PFSK-1 (cell line): ENCODE measurements around the gene RHOD.

Experiments
- FOXP2 ChIP-seq: optimal IDR thresholded peaks from 2 replicates; pipeline ENCODE3; 2011; ENCODE audit warnings: borderline replicate concordance, control low read depth, inconsistent platforms; ENCODE audit not compliant: insufficient read depth; ENCODE audit errors: extremely low read length, extremely low read depth
- POLR2AphosphoS5 ChIP-seq: IDR thresholded peaks from 2 replicates; pipeline ENCODE4 v1.6.1; 2012; ENCODE audit warnings: low read depth, mild to moderate bottlenecking, control low read depth, low read length, moderate library complexity
- SIN3A ChIP-seq: IDR thresholded peaks from 2 replicates; pipeline ENCODE4 v1.6.1; 2012; ENCODE audit warnings: mild to moderate bottlenecking, low read length, moderate library complexity, borderline replicate concordance; ENCODE audit not compliant: insufficient read depth
- TAF1 ChIP-seq: IDR thresholded peaks from 2 replicates; pipeline ENCODE4 v1.6.1; 2012; ENCODE audit warnings: low read length, control low read depth, borderline replicate concordance; ENCODE audit not compliant: insufficient read depth
- TF ChIP-seq, protein P1 (sequence below), 2 experiments: IDR thresholded peaks; 2 replicates each; pipeline versions ENCODE4 v1.6.1 to v1.8.0; 2011 to 2012; ENCODE audit warnings: low read depth in 2 of 2, low read length in 2 of 2, control low read depth in 1 of 2, inconsistent platforms in 1 of 2, mild to moderate bottlenecking in 1 of 2, moderate library complexity in 1 of 2; ENCODE audit not compliant: insufficient read depth in 1 of 2

Gene RHOD

DNA sequence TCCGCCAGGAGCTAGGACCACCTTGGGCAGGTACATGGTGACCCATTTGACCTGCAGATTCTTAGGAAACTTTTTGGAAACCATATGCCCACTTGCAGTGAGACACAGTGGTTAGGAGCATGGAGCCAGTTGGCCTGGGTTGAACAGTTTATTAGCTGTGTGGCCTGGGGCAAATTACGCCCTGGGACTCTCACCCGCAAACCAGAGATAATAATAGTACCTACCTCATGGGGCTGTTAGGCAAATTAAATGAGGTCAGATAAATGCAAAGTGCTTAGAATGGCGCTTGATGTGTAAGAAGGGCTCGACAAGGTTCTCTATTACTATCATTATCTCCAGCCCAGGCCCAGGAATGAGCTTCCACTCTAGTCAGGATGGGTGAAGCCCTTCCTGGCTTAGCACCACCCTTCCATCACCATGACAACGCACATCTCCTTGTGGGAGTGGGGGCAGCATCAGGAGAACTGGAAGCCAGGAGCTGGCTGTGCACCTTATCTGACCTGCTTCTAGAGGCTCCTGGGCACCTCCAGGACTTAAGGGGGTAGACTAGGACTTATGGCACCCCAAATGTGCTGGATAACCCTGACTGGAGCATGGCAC is 28.6 kb upstream of the RHOD start:
- TF ChIP-seq TAF1 = no peak
- TF ChIP-seq, protein P1, sequence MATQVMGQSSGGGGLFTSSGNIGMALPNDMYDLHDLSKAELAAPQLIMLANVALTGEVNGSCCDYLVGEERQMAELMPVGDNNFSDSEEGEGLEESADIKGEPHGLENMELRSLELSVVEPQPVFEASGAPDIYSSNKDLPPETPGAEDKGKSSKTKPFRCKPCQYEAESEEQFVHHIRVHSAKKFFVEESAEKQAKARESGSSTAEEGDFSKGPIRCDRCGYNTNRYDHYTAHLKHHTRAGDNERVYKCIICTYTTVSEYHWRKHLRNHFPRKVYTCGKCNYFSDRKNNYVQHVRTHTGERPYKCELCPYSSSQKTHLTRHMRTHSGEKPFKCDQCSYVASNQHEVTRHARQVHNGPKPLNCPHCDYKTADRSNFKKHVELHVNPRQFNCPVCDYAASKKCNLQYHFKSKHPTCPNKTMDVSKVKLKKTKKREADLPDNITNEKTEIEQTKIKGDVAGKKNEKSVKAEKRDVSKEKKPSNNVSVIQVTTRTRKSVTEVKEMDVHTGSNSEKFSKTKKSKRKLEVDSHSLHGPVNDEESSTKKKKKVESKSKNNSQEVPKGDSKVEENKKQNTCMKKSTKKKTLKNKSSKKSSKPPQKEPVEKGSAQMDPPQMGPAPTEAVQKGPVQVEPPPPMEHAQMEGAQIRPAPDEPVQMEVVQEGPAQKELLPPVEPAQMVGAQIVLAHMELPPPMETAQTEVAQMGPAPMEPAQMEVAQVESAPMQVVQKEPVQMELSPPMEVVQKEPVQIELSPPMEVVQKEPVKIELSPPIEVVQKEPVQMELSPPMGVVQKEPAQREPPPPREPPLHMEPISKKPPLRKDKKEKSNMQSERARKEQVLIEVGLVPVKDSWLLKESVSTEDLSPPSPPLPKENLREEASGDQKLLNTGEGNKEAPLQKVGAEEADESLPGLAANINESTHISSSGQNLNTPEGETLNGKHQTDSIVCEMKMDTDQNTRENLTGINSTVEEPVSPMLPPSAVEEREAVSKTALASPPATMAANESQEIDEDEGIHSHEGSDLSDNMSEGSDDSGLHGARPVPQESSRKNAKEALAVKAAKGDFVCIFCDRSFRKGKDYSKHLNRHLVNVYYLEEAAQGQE (IDR thresholded peaks at IDR 0.05; ENCODE audit: insufficient read depth in 1 of 2, low read depth in 2 of 2, low read length in 2 of 2) = no peak
- no peak for TF ChIP-seq POLR2AphosphoS5
- TF ChIP-seq SIN3A = no peak

DNA sequence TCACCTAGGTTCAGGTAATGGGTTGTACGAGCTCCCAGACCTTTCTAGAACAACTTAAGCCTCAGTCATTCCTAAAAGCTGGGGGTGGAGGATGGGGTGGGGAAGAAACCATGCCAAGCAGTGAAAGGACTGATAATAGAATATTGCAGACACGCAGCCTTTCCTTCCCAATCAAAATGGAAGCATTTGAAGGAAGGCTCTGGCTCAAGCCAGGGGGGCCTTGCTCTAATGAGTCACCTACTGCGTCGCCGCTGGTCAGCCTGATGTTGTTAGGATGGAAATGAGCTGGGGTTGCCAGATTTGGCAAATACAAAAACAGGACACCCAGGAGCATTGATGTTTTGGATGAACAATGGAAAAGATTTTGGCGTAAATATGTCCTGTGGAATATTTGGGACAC is 27.5 kb upstream of the RHOD start:
- TF ChIP-seq, protein P1 (IDR thresholded peaks at IDR 0.05; ENCODE audit: insufficient read depth in 1 of 2, low read depth in 2 of 2, low read length in 2 of 2) = no peak
- no peak for TF ChIP-seq SIN3A
- TF ChIP-seq POLR2AphosphoS5 = no peak
- no peak for TF ChIP-seq TAF1
- no peak for TF ChIP-seq FOXP2

DNA sequence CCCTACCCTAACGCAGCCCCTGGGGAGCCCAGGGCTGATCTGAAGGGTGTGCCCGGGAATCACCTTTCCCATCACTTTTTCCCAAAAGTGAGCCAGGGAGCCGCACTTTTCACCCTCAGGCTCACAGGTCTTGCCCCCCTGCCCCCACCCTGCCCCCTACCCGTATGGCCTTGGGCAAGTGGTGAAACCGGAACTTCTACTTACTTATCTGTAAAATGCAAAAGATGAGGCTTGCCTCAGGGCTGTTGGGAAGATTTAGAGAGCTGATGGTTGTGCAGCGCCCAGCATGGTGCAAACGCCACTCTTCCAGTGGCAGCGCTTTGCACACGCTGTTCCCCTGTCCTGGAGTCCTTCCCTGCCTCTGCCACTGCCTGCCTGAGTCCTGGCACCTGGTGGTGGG is 25.7 kb upstream of the RHOD start:
- TF ChIP-seq, protein P1 (IDR thresholded peaks at IDR 0.05; ENCODE audit: insufficient read depth in 1 of 2, low read depth in 2 of 2, low read length in 2 of 2) = no peak
- TF ChIP-seq FOXP2 (no peak), SIN3A (no peak), POLR2AphosphoS5 (no peak), TAF1 (no peak)

DNA sequence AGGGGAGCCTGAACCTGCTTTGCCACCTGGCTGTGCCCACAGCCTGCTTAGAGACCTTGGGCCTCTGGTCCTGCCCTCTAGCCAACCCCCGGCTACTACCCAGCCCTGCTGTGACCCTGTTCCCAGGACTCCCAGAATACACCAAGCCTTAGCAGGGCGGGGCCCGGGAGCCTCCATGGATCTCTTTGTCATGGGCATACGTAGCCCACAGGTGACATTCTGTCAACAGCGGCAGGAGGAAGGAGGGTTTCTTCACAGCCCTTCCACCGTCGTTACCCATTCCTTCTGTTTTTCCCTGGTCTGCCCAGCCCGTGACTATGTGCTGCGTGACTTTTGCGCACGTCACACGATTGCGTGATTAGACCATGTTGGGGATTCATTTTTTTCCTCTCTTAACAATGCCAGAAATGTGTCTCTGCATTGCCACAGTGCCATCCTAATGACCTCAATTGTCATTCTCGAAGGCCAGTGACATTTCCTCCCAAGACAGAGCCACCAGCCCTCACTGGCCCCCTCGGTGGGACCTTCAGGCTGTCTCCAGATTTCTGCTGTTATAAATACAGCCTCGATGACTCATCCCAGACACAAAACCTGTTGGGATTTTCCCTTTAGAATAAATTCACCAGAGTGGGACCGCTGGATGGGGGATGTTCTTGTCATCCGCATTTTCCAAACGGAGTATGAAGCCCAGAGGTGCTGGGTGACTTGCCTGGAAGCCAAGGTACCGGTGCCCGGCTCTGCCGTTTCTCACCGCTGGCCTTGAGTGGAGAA is 24.7 kb upstream of the RHOD start:
- TF ChIP-seq, protein P1 (IDR thresholded peaks at IDR 0.05; ENCODE audit: insufficient read depth in 1 of 2, low read depth in 2 of 2, low read length in 2 of 2) = no peak
- TF ChIP-seq FOXP2 = no peak
- no peak for TF ChIP-seq POLR2AphosphoS5
- no peak for TF ChIP-seq TAF1
- no peak for TF ChIP-seq SIN3A
